MCF 10A (cell line): Measurements from ENCODE around the gene MARCHF9. TPM values are rescaled to one million over a fixed set of nuclear protein-coding genes. Genes with fewer than 3 reads are reported as not detected.

Experiments used
- BruUV-seq: library from RNA; stranded (reverse); fragments of 400-500 nt; replicated peaks from 2 replicates; lab custom pipeline; 2021; lab: Mats Ljungman, UMichigan
- CTCF ChIA-PET: fragments of 300-600 bp; sonication (Branson Sonifier 250); formaldehyde crosslinking; extraction: SDS; loops from one replicate; lab custom pipeline; 2021; ENCODE audit warnings: antibody characterized with exemption, inconsistent platforms; lab: Yijun Ruan, JAX
- POLR2A ChIA-PET: fragments of 300-600, 350-650 bp; sonication (Branson Sonifier 250); formaldehyde crosslinking; extraction: SDS; loops from one replicate; lab custom pipeline; 2020; ENCODE audit warnings: antibody characterized with exemption, inconsistent platforms; lab: Yijun Ruan, JAX
- DNase-seq: peaks from one replicate; pipeline ENCODE4 v3.0.0-alpha.2; 2018; ENCODE audit not compliant: unreplicated experiment
- H3K27ac Mint-ChIP-seq: one replicate; pipeline ENCODE4 v1.8.0; 2022; ENCODE audit warnings: mild to moderate bottlenecking, low read depth, mixed read lengths; ENCODE audit not compliant: unreplicated experiment
- H3K27me3 Mint-ChIP-seq: one replicate; pipeline ENCODE4 v1.8.0; 2022; ENCODE audit warnings: mixed read lengths; ENCODE audit not compliant: insufficient read depth, unreplicated experiment
- H3K36me3 Mint-ChIP-seq: one replicate; pipeline ENCODE4 v1.8.0; 2022; ENCODE audit warnings: mild to moderate bottlenecking, moderate library complexity, mixed read lengths; ENCODE audit not compliant: insufficient read depth, unreplicated experiment
- H3K4me1 Mint-ChIP-seq: one replicate; pipeline ENCODE4 v1.8.0; 2022; ENCODE audit warnings: mixed read lengths; ENCODE audit not compliant: insufficient read depth, unreplicated experiment
- H3K4me3 Mint-ChIP-seq: one replicate; pipeline ENCODE4 v1.8.0; 2022; ENCODE audit warnings: mild to moderate bottlenecking, moderate library complexity, mixed read lengths; ENCODE audit not compliant: unreplicated experiment
- H3K9me3 Mint-ChIP-seq: one replicate; pipeline ENCODE4 v1.8.0; 2022; ENCODE audit warnings: mixed read lengths; ENCODE audit not compliant: unreplicated experiment
- CTCF ChIP-seq: fragments of 200-600 bp; IDR thresholded peaks from one replicate; pipeline ENCODE4 v1.8.0; 2022; ENCODE audit warnings: antibody characterized with exemption, mild to moderate bottlenecking; ENCODE audit not compliant: unreplicated experiment
- intact Hi-C: fragments of 100-400 bp; cut with micrococcal nuclease; formaldehyde crosslinking; loops from 2 replicates; pipeline ENCODE4 v1.14.1; 2022
- total RNA-seq: library from RNA; stranded (reverse); gene quantifications from 2 replicates; pipeline ENCODE4 v1.2.3, GENCODE V29; 2022

The MARCHF9 gene
- total RNA-seq, 1 experiment from 2014 or later: 8.7 TPM

- POLR2A ChIA-PET: interaction anchor here (0.7 to 3.0 kb wide), 12 partner anchors 10 to 110 kb away, joined by 3 to 33 read pairs (median 4); partner anchors contain the start of genes CDK4, CTDSP2, EEF1AKMT3 and METTL1
- CTCF ChIA-PET: interaction anchor here (0.6 to 3.8 kb wide), 8 partner anchors 9 to 132 kb away, joined by 3 to 20 read pairs (median 3); partner anchors contain the start of gene TSFM
- intact Hi-C loops: no loop called here
- Mint-ChIP-seq H3K4me1 (peaks cover 9% of the 10 kb centered on the region), H3K27me3 (no peaks in the 10 kb centered on the region), H3K36me3 (peaks cover 94% of the 10 kb centered on the region), H3K27ac (no peak overlapping the region), H3K9me3 (no peaks in the 10 kb centered on the region), H3K4me3 (no peak overlapping the region)
- no peak for TF ChIP-seq CTCF
- no TSS peak for BruUV-seq
- peak; percentile 74 for DNase-seq
These were observed 39.0 kb downstream of the MARCHF9 start for GRCh38 chr12:57793920-57794319.

- BruUV-seq: no TSS peak
- peaks cover 9% of the 10 kb centered on the region for H3K4me1 Mint-ChIP-seq
- ChIA-PET POLR2A (no interaction called here), CTCF (no interaction called here)
- peak; percentile 72 for DNase-seq
- peaks cover 91% of the 10 kb centered on the region for H3K36me3 Mint-ChIP-seq
- no peaks in the 10 kb centered on the region for H3K9me3 Mint-ChIP-seq
- H3K27ac Mint-ChIP-seq: peak overlapping the region; percentile 19
- H3K27me3 Mint-ChIP-seq: no peaks in the 10 kb centered on the region
- no peak for TF ChIP-seq CTCF
- no peak overlapping the region for H3K4me3 Mint-ChIP-seq
- intact Hi-C loops: no loop called here
These were observed 40.5 kb downstream of the MARCHF9 start for GRCh38 chr12:57795354-57795753.

GRCh38 chr12:57796996-57797395 is 42.1 kb downstream of the MARCHF9 start:
- ChIA-PET POLR2A (interaction anchor here (1.1 to 1.3 kb wide), 2 partner anchors 10 to 31 kb away, joined by 3 to 4 read pairs; no protein-coding TSS in a partner anchor), CTCF (interaction anchor here (1.0 to 4.4 kb wide), 5 partner anchors 9 to 108 kb away, joined by 3 to 27 read pairs (median 6); partner anchors contain the start of gene TSFM)
- no peaks in the 10 kb centered on the region for H3K9me3 Mint-ChIP-seq
- intact Hi-C loops: no loop called here
- H3K36me3 Mint-ChIP-seq: peaks cover 74% of the 10 kb centered on the region
- no peak for DNase-seq
- no peak overlapping the region for H3K27ac Mint-ChIP-seq
- no peak for TF ChIP-seq CTCF
- BruUV-seq: no TSS peak
- no peaks in the 10 kb centered on the region for H3K27me3 Mint-ChIP-seq
- peaks cover 9% of the 10 kb centered on the region for H3K4me1 Mint-ChIP-seq
- no peak overlapping the region for H3K4me3 Mint-ChIP-seq

GRCh38 chr12:57797933-57798332 is 43.0 kb downstream of the MARCHF9 start:
- Mint-ChIP-seq H3K4me1 (peaks cover 9% of the 10 kb centered on the region), H3K27ac (no peak overlapping the region), H3K9me3 (no peaks in the 10 kb centered on the region), H3K36me3 (peaks cover 65% of the 10 kb centered on the region), H3K4me3 (no peak overlapping the region), H3K27me3 (no peaks in the 10 kb centered on the region)
- DNase-seq: no peak
- CTCF ChIA-PET: interaction anchor here (1.2 to 4.4 kb wide), 5 partner anchors 14 to 107 kb away, joined by 3 to 27 read pairs (median 6); partner anchors contain the start of gene TSFM
- no TSS peak for BruUV-seq
- POLR2A ChIA-PET: interaction anchor here (1.1 kb wide), 2 partner anchors 33 to 67 kb away, joined by 3 read pairs; no protein-coding TSS in a partner anchor
- TF ChIP-seq CTCF: no peak
- intact Hi-C loops: no loop called here
